ENCODE measurements around the gene EFCAB8.

EFCAB8 gene

GRCh38 chr20:32885952-32886351 is 27.2 kb downstream of the EFCAB8 start:
- CTCF ChIA-PET: interaction anchor here (0.5 kb wide), 1 partner anchor 102 kb away, joined by 4 read pairs; no protein-coding TSS in a partner anchor
- POLR2A ChIA-PET (ENCODE audit: low non-redundant PET): no interaction called here
- DNase-seq (ENCODE audit: low spot score): no peak
- TF ChIP-seq CTCF (conservative IDR thresholded peaks at IDR 0.05; ENCODE audit: low read depth): no peak
- no peak overlapping the region for H3K27ac ChIP-seq

- ChIA-PET POLR2A (ENCODE audit: low non-redundant PET) (no interaction called here), CTCF (interaction anchor here (0.5 kb wide), 1 partner anchor 103 kb away, joined by 4 read pairs; no protein-coding TSS in a partner anchor)
- no peak overlapping the region for H3K27ac ChIP-seq
- TF ChIP-seq CTCF (conservative IDR thresholded peaks at IDR 0.05; ENCODE audit: low read depth): no peak
- DNase-seq (ENCODE audit: low spot score): no peak
These were observed 27.9 kb downstream of the EFCAB8 start for GRCh38 chr20:32886652-32887051.

GRCh38 chr20:32887492-32887891 is 28.8 kb downstream of the EFCAB8 start:
- POLR2A ChIA-PET (ENCODE audit: low non-redundant PET): no interaction called here
- no peak overlapping the region for H3K27ac ChIP-seq
- CTCF ChIA-PET: interaction anchor here (0.6 to 1.2 kb wide), 3 partner anchors 9 to 97 kb away, joined by 3 read pairs; no protein-coding TSS in a partner anchor
- TF ChIP-seq CTCF (conservative IDR thresholded peaks at IDR 0.05; ENCODE audit: low read depth): no peak
- DNase-seq (ENCODE audit: low spot score): no peak

- ChIA-PET POLR2A (ENCODE audit: low non-redundant PET) (no interaction called here), CTCF (no interaction called here)
- no peak for DNase-seq (ENCODE audit: low spot score)
- TF ChIP-seq CTCF (conservative IDR thresholded peaks at IDR 0.05; ENCODE audit: low read depth): no peak
- H3K27ac ChIP-seq: no peak overlapping the region
These were observed 29.9 kb downstream of the EFCAB8 start for GRCh38 chr20:32888636-32889035.

- POLR2A ChIA-PET (ENCODE audit: low non-redundant PET): no interaction called here
- no peak for TF ChIP-seq CTCF (conservative IDR thresholded peaks at IDR 0.05; ENCODE audit: low read depth)
- no peak overlapping the region for H3K27ac ChIP-seq
- CTCF ChIA-PET: interaction anchor here (0.6 kb wide), 1 partner anchor 28 kb away, joined by 3 read pairs; no protein-coding TSS in a partner anchor
- DNase-seq (ENCODE audit: low spot score): no peak
These were observed 30.6 kb downstream of the EFCAB8 start for GRCh38 chr20:32889281-32889680.

- ChIA-PET CTCF (interaction anchor here (0.7 to 1.3 kb wide), 2 partner anchors 10 to 16 kb away, joined by 3 read pairs; no protein-coding TSS in a partner anchor), POLR2A (ENCODE audit: low non-redundant PET) (no interaction called here)
- no peak for TF ChIP-seq CTCF (conservative IDR thresholded peaks at IDR 0.05; ENCODE audit: low read depth)
- no peak overlapping the region for H3K27ac ChIP-seq
- no peak for DNase-seq (ENCODE audit: low spot score)
These were observed 32.8 kb downstream of the EFCAB8 start for GRCh38 chr20:32891491-32891890.
